B cell (primary cell): Measurements from ENCODE around the gene SLC25A52. TPM values are rescaled to one million over a fixed set of nuclear protein-coding genes. Genes with fewer than 3 reads are reported as not detected.
"Not testable (repeated sequence)": the region's sequence is repeated elsewhere in the genome, so short reads cannot be mapped to it uniquely, and the experiment has no call there.

Source experiments
- ATAC-seq: fragments of 200-7000 bp; cut with Tn5 transposase; one replicate; pipeline ENCODE4 v1.10.0; 2021; ENCODE audit warnings: low read depth, mild to moderate bottlenecking, moderate number of reproducible peaks, moderate library complexity
- CTCF ChIA-PET: fragments of 350-600 bp; sonication (Branson Sonifier 250); formaldehyde crosslinking; loops from one replicate; lab custom pipeline; 2021; ENCODE audit warnings: antibody characterized with exemption, inconsistent platforms; lab: Charles Lee
- POLR2A ChIA-PET: fragments of 350-600 bp; sonication (Branson Sonifier 250); formaldehyde crosslinking; loops from one replicate; lab custom pipeline; 2021; ENCODE audit warnings: antibody characterized with exemption; lab: Charles Lee
- DNase-seq: peaks from one replicate; pipeline ENCODE4 v3.0.0; 2013
- H2AFZ ChIP-seq: 2 replicates; pipeline ENCODE4 v1.6.1; 2012; ENCODE audit warnings: mild to moderate bottlenecking, low read depth, low read length; ENCODE audit not compliant: insufficient read depth, poor library complexity, severe bottlenecking
- H3K27ac ChIP-seq, 2 donors: 1 replicate in 1 of 2; 2 replicates in 1 of 2; pipeline ENCODE4 v1.5.1; 2012 to 2013; ENCODE audit warnings: low read length in 2 of 2, mild to moderate bottlenecking in 2 of 2, moderate library complexity in 1 of 2
- H3K27me3 ChIP-seq, 4 experiments: fragments of 200-600 bp in 1 of 4; sonication (generic) in 1 of 4; replicated peaks in 1 of 4; 1 replicate in 2 of 4; 2 replicates in 2 of 4; pipeline versions ENCODE4 v1.6.1 to v1.7.0; 2013 to 2016; ENCODE audit warnings: low read length in 3 of 4, mild to moderate bottlenecking in 2 of 4, mixed read lengths in 1 of 4, moderate library complexity in 1 of 4; ENCODE audit not compliant: insufficient read depth in 4 of 4, control insufficient read depth in 3 of 4; ENCODE audit errors: control extremely low read depth in 1 of 4
- H3K36me3 ChIP-seq, 2 experiments: replicated peaks in 1 of 2; 1 replicate in 1 of 2; 2 replicates in 1 of 2; pipeline versions ENCODE4 v1.6.1 to v1.7.1; 2013; ENCODE audit warnings: low read length in 1 of 2; ENCODE audit not compliant: insufficient read depth in 2 of 2, control insufficient read depth in 1 of 2; ENCODE audit errors: control extremely low read depth in 1 of 2, extremely low read depth in 1 of 2
- H3K4me1 ChIP-seq, 2 donors: fragments of 200-600 bp in 1 of 2; sonication (generic) in 1 of 2; 1 replicate in 1 of 2; 2 replicates in 1 of 2; pipeline versions ENCODE4 v1.5.1 to v1.6.1; 2013 to 2017; ENCODE audit warnings: low read length in 2 of 2; ENCODE audit not compliant: control insufficient read depth in 2 of 2, insufficient read depth in 2 of 2
- H3K4me2 ChIP-seq: replicated peaks from 2 replicates; pipeline ENCODE3; 2012; ENCODE audit warnings: mild to moderate bottlenecking, low read depth, low read length; ENCODE audit not compliant: poor library complexity, severe bottlenecking
- H3K4me3 ChIP-seq, 5 experiments: fragments of 200-600 bp in 1 of 5; sonication (generic) in 1 of 5; 1 replicate in 3 of 5; 2 replicates in 2 of 5; pipeline versions ENCODE4 v1.5.1 to v1.7.0; 2011 to 2016; ENCODE audit warnings: low read length in 4 of 5, mild to moderate bottlenecking in 4 of 5, low read depth in 2 of 5, control low read depth in 1 of 5, moderate library complexity in 1 of 5; ENCODE audit not compliant: insufficient read depth in 1 of 5; ENCODE audit errors: control extremely low read depth in 1 of 5, extremely low read depth in 1 of 5
- H3K79me2 ChIP-seq: fragments of 200-600 bp; sonication (generic); one replicate; pipeline ENCODE4 v1.6.0; 2016; ENCODE audit warnings: low read length; ENCODE audit not compliant: control insufficient read depth, insufficient read depth
- H3K9ac ChIP-seq: fragments of 200-600 bp; sonication (generic); 2 replicates; pipeline ENCODE4 v1.6.1; 2017; ENCODE audit warnings: mild to moderate bottlenecking, low read length, moderate library complexity
- H3K9me3 ChIP-seq, 3 donors: one replicate each; pipeline versions ENCODE4 v1.6.1 to v1.7.1; 2013; ENCODE audit warnings: low read length in 2 of 3; ENCODE audit not compliant: control insufficient read depth in 2 of 3, insufficient read depth in 1 of 3; ENCODE audit errors: control extremely low read depth in 1 of 3
- H4K20me1 ChIP-seq: 2 replicates; pipeline ENCODE4 v1.6.0; 2012; ENCODE audit warnings: mild to moderate bottlenecking, low read length; ENCODE audit not compliant: insufficient read depth, control insufficient read depth, poor library complexity, severe bottlenecking
- H3K27ac Mint-ChIP-seq: one replicate; pipeline ENCODE4 v1.8.0; 2021; ENCODE audit warnings: mixed read lengths
- H3K27me3 Mint-ChIP-seq: one replicate; pipeline ENCODE4 v1.8.0; 2021; ENCODE audit warnings: mixed read lengths
- H3K4me1 Mint-ChIP-seq: one replicate; pipeline ENCODE4 v1.8.0; 2021; ENCODE audit warnings: mixed read lengths
- H3K4me3 Mint-ChIP-seq: one replicate; pipeline ENCODE4 v1.8.0; 2021; ENCODE audit warnings: mixed read lengths
- H3K9me3 Mint-ChIP-seq: one replicate; pipeline ENCODE4 v1.8.0; 2022; ENCODE audit warnings: mixed read lengths; ENCODE audit not compliant: insufficient read depth
- EZH2 ChIP-seq: IDR thresholded peaks from 2 replicates; pipeline ENCODE4 v1.6.1; 2012; ENCODE audit warnings: borderline replicate concordance, low read depth, mild to moderate bottlenecking, moderate library complexity, low read length; ENCODE audit not compliant: insufficient read depth, poor library complexity, severe bottlenecking
- WGBS: methylation state at CpG from one replicate; pipeline ENCODE4 v1.1.5; 2013; ENCODE audit warnings: missing lambda C conversion rate; ENCODE audit not compliant: insufficient coverage; 5-methylcytosine and 5-hydroxymethylcytosine counted together
- intact Hi-C: fragments of 100-400 bp; cut with micrococcal nuclease; formaldehyde crosslinking; loops from one replicate; pipeline ENCODE4 v1.10.0; 2022
- polyA plus RNA-seq: library from polyadenylated mRNA; depleted of rRNA; stranded (reverse); fragments of >200 nt; gene quantifications from 2 replicates; pipeline ENCODE4 v1.2.3, GENCODE V29; 2012
- total RNA-seq, 2 donors: library from RNA; stranded (reverse); fragments of 120-200 nt in 1 of 2; gene quantifications; 1 replicate in 1 of 2; 2 replicates in 1 of 2; pipeline versions ENCODE4 v1.2.3 to v1.2.4, GENCODE V29; 2013 to 2022
- TF ChIP-seq, protein P1 (sequence below): fragments of 200-600 bp; IDR thresholded peaks from one replicate; pipeline ENCODE4 v1.8.0; 2022; ENCODE audit warnings: antibody characterized with exemption, mild to moderate bottlenecking

The SLC25A52 gene
- total and polyA plus RNA-seq, 2 donors (not counting 1 experiment from before 2014, with no cell fraction given), result 0.07 TPM; not detected in 1

DNA sequence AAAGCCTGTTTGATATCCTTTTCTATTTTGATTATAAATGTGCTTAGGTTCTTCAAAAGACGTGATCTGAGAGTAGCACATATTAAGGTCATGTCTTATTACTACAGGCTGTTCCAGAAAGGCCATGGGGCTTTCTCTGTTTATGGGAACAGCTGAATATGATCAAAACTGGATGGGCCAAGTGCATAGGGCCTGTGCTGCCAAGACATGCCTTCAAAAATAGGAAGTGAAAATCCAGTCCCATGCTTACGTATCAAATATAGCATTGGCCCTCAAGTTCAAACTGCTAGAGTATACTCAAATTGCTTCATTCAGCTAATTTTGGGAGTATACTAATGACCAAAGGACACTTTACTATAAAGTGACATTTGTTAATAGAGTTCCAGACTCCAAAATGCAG lies 24.1 kb downstream of the SLC25A52 start:
- ChIA-PET CTCF (interaction anchor here (1.2 to 2.6 kb wide), 3 partner anchors 12 to 180 kb away, joined by 4 to 15 read pairs (median 4); no protein-coding TSS in a partner anchor), POLR2A (no interaction called here)
- Histone ChIP-seq H2AFZ (peak overlapping the region; percentile 35), H3K4me3 (no peak overlapping the region), H3K9me3 (peaks cover 0 to 5% (median 0%) of the 10 kb centered on the region in 3 donors), H3K4me1 (no peaks in the 10 kb centered on the region), H4K20me1 (no peaks in the 10 kb centered on the region), H3K4me2 (no peak overlapping the region), H3K36me3 (no peaks in the 10 kb centered on the region), H3K27me3 (no peaks in the 10 kb centered on the region), H3K9ac (no peak overlapping the region), H3K79me2 (no peaks in the 10 kb centered on the region), H3K27ac (no peak overlapping the region)
- H3K4me3 Mint-ChIP-seq, result no peak overlapping the region
- no peak overlapping the region for H3K27ac Mint-ChIP-seq
- TF ChIP-seq, protein P1, sequence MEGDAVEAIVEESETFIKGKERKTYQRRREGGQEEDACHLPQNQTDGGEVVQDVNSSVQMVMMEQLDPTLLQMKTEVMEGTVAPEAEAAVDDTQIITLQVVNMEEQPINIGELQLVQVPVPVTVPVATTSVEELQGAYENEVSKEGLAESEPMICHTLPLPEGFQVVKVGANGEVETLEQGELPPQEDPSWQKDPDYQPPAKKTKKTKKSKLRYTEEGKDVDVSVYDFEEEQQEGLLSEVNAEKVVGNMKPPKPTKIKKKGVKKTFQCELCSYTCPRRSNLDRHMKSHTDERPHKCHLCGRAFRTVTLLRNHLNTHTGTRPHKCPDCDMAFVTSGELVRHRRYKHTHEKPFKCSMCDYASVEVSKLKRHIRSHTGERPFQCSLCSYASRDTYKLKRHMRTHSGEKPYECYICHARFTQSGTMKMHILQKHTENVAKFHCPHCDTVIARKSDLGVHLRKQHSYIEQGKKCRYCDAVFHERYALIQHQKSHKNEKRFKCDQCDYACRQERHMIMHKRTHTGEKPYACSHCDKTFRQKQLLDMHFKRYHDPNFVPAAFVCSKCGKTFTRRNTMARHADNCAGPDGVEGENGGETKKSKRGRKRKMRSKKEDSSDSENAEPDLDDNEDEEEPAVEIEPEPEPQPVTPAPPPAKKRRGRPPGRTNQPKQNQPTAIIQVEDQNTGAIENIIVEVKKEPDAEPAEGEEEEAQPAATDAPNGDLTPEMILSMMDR, result no peak
- TF ChIP-seq EZH2, result no peak
- 90% methylated on average over 1 of the region's 2 CpGs for WGBS
- DNase-seq (peak; percentile 19), ATAC-seq (peak; percentile 49)
- H3K9me3 Mint-ChIP-seq, result no peaks in the 10 kb centered on the region
- H3K4me1 Mint-ChIP-seq, result no peaks in the 10 kb centered on the region
- no peaks in the 10 kb centered on the region for H3K27me3 Mint-ChIP-seq
- intact Hi-C loops, result no loop called here

DNA sequence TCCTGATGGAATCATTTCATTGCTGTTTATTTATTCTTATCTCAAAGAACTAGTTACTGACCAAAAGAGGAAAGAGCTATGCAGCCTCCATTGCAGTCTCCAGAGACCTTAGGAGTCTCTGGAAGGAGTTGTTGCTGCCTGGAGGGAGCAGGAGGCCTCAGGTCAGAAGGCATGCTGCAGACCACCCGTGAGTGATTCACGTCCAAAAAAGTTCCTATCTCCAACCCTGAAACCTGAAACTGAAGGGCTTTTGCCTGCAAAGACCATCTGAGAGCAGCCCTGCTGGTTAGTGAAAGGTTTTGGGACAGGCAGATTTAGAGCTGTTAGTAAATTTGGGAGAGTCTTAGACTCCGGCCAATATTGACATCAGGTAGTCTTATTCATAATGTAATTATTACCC lies 29.1 kb downstream of the SLC25A52 start:
- no peak for ATAC-seq
- no peak overlapping the region for H3K4me3 Mint-ChIP-seq
- no peak overlapping the region for H3K27ac ChIP-seq
- no peaks in the 10 kb centered on the region for H4K20me1 ChIP-seq
- peaks cover 14% of the 10 kb centered on the region for H3K27me3 Mint-ChIP-seq
- no peaks in the 10 kb centered on the region for H3K79me2 ChIP-seq
- H3K9ac ChIP-seq, result no peak overlapping the region
- ChIA-PET POLR2A (no interaction called here), CTCF (interaction anchor here (2.4 kb wide), 1 partner anchor 9 kb away, joined by 11 read pairs; no protein-coding TSS in a partner anchor)
- no peak overlapping the region for H2AFZ ChIP-seq
- no peaks in the 10 kb centered on the region for H3K36me3 ChIP-seq
- no peaks in the 10 kb centered on the region for H3K9me3 ChIP-seq
- no peak overlapping the region for H3K27ac Mint-ChIP-seq
- H3K9me3 Mint-ChIP-seq, result no peaks in the 10 kb centered on the region
- TF ChIP-seq, protein P1, result no peak
- no peak for TF ChIP-seq EZH2
- no peak overlapping the region for H3K4me3 ChIP-seq
- H3K4me1 ChIP-seq, result no peaks in the 10 kb centered on the region
- H3K4me2 ChIP-seq, result no peak overlapping the region
- H3K27me3 ChIP-seq, result peaks cover 0 to 8% (median 2%) of the 10 kb centered on the region in 4 experiments
- intact Hi-C loops, result no loop called here
- 92% methylated on average over 2 of the region's 3 CpGs for WGBS
- no peak for DNase-seq
- no peaks in the 10 kb centered on the region for H3K4me1 Mint-ChIP-seq

DNA sequence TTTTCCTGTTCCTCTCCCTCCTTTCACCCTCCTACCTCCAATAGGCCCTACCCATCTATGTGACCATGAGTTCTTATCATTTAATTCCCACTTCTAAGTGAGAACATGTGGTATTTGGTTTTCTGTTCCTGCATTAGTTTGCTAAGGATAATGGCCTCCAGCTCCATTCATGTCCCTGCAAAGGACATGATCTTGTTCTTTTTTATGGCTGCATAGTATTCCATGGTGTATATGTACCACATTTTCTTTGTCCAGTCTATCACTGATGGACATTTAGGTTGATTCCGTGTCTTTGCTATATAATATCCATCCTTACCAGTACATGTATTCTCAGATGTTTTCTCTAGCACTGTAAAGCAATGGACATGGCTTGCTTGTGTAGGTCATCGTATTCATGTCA lies 31.5 kb downstream of the SLC25A52 start:
- H3K9me3 Mint-ChIP-seq, H3K4me1 Mint-ChIP-seq, DNase-seq, ATAC-seq, H3K27ac ChIP-seq, H3K36me3 ChIP-seq, H4K20me1 ChIP-seq, H3K79me2 ChIP-seq, H3K4me3 Mint-ChIP-seq, intact Hi-C loops, H2AFZ ChIP-seq, H3K4me3 ChIP-seq, CTCF ChIA-PET, H3K9ac ChIP-seq, H3K27ac Mint-ChIP-seq, H3K4me2 ChIP-seq, H3K9me3 ChIP-seq, POLR2A ChIA-PET, H3K4me1 ChIP-seq: not testable (repeated sequence)
- no CpG with 5 or more reads among the region's 2 CpGs for WGBS
- peaks cover 0 to 11% (median 5%) of the 10 kb centered on the region in 4 experiments for H3K27me3 ChIP-seq
- peaks cover 26% of the 10 kb centered on the region for H3K27me3 Mint-ChIP-seq
